HG02973 (cell line): ENCODE measurements around the gene SLC34A2.
A peak's percentile ranks its signal among the peaks of the same experiment; 100 is the strongest.
"Not testable (repeated sequence)": the region's sequence is repeated elsewhere in the genome, so short reads cannot be mapped to it uniquely, and the experiment has no call there.

Experiments used
- ATAC-seq: cut with Tn5 transposase; IDR thresholded peaks from one replicate; pipeline ENCODE4 v1.9.1; 2021; ENCODE audit warnings: moderate library complexity; ENCODE audit not compliant: unreplicated experiment

SLC34A2 gene

GRCh38 chr4:25654971-25655963 is at the start of gene SLC34A2:
Gene SLC34A2 (plus strand): TSS chr4:25655851. CDS start chr4:25662501, 6,650 bp downstream.
- no peak for ATAC-seq

- ATAC-seq, result no peak
Observed at GRCh38 chr4:25608644-25609043, 47.0 kb upstream of the SLC34A2 start.

- ATAC-seq, result no peak
Observed at GRCh38 chr4:25609976-25610375, 45.7 kb upstream of the SLC34A2 start.

GRCh38 chr4:25613613-25614012 is 42.0 kb upstream of the SLC34A2 start:
- ATAC-seq, result not testable (repeated sequence)

- ATAC-seq, result no peak
Observed at GRCh38 chr4:25614807-25615206, 40.8 kb upstream of the SLC34A2 start.

- ATAC-seq, result peak; percentile 48
Observed at GRCh38 chr4:25621027-25621930, 34.4 kb upstream of the SLC34A2 start.

GRCh38 chr4:25624616-25625015 is 31.0 kb upstream of the SLC34A2 start:
- ATAC-seq, result no peak

- ATAC-seq, result no peak
Observed at GRCh38 chr4:25628451-25628850, 27.2 kb upstream of the SLC34A2 start.

GRCh38 chr4:25632135-25632534 is 23.5 kb upstream of the SLC34A2 start:
- no peak for ATAC-seq

GRCh38 chr4:25633541-25633940 is 22.1 kb upstream of the SLC34A2 start:
- ATAC-seq, result no peak

GRCh38 chr4:25635501-25635900 is 20.1 kb upstream of the SLC34A2 start:
- no peak for ATAC-seq

GRCh38 chr4:25637581-25638220 is 17.9 kb upstream of the SLC34A2 start:
- ATAC-seq, result no peak

GRCh38 chr4:25638221-25638601 is 17.4 kb upstream of the SLC34A2 start:
- ATAC-seq, result no peak

- no peak for ATAC-seq
Observed at GRCh38 chr4:25638806-25639205, 16.8 kb upstream of the SLC34A2 start.

- no peak for ATAC-seq
Observed at GRCh38 chr4:25650311-25650710, 5.3 kb upstream of the SLC34A2 start.

- no peak for ATAC-seq
Observed at GRCh38 chr4:25651682-25652081, 4.0 kb upstream of the SLC34A2 start.

GRCh38 chr4:25654031-25654970 is 1.4 kb upstream of the SLC34A2 start:
- no peak for ATAC-seq

- ATAC-seq, result no peak
Observed at GRCh38 chr4:25656031-25656430, 380 bp downstream of the SLC34A2 start.

- ATAC-seq, result no peak
Observed at GRCh38 chr4:25658357-25658771, 2.7 kb downstream of the SLC34A2 start.

GRCh38 chr4:25658777-25659176 is 3.1 kb downstream of the SLC34A2 start:
- ATAC-seq, result no peak
